ENCODE results near the gene PRKN.

The PRKN gene

GRCh38 chr6:161540532-161540931 lies 1187.0 kb downstream of the PRKN start:
- H3K4me3 ChIP-seq (IDR thresholded peaks at IDR 0.05; ENCODE audit: insufficient read depth, low read depth, low read length), result no peak overlapping the region
- H2AFZ ChIP-seq (ENCODE audit: low read depth), result no peak overlapping the region
- H3K36me3 ChIP-seq (ENCODE audit: insufficient read depth), result no peaks in the 10 kb centered on the region
- H4K20me1 ChIP-seq (ENCODE audit: insufficient read depth), result no peaks in the 10 kb centered on the region
- TF ChIP-seq CTCF (conservative IDR thresholded peaks at IDR 0.05; ENCODE audit: low read depth, low read length), result no peak
- no peak overlapping the region for H3K9ac ChIP-seq
- H3K4me2 ChIP-seq, result no peak overlapping the region
- H3K27ac ChIP-seq, result no peak overlapping the region
- H3K79me2 ChIP-seq (ENCODE audit: insufficient read depth, low read depth), result no peaks in the 10 kb centered on the region
- H3K27me3 ChIP-seq (ENCODE audit: insufficient read depth, low read depth), result no peaks in the 10 kb centered on the region
- H3K4me1 ChIP-seq (ENCODE audit: low read depth, poor library complexity, severe bottlenecking), result peaks cover 30% of the 10 kb centered on the region

GRCh38 chr6:161536224-161536630 lies 1191.3 kb downstream of the PRKN start:
- Histone ChIP-seq H3K4me2 (peak overlapping the region; percentile 29), H3K9ac (peak overlapping the region; percentile 35; the same call in 1 of the 2 replicates), H3K27me3 (ENCODE audit: insufficient read depth, low read depth) (no peaks in the 10 kb centered on the region), H3K4me1 (ENCODE audit: low read depth, poor library complexity, severe bottlenecking) (peaks cover 22% of the 10 kb centered on the region), H3K27ac (peak overlapping the region; percentile 75), H3K79me2 (ENCODE audit: insufficient read depth, low read depth) (no peaks in the 10 kb centered on the region), H3K4me3 (IDR thresholded peaks at IDR 0.05; ENCODE audit: insufficient read depth, low read depth, low read length) (no peak overlapping the region), H3K36me3 (ENCODE audit: insufficient read depth) (no peaks in the 10 kb centered on the region), H2AFZ (ENCODE audit: low read depth) (peak overlapping the region; percentile 44), H4K20me1 (ENCODE audit: insufficient read depth) (no peaks in the 10 kb centered on the region)
- no peak for TF ChIP-seq CTCF (conservative IDR thresholded peaks at IDR 0.05; ENCODE audit: low read depth, low read length)

GRCh38 chr6:161534264-161534873 lies 1193.2 kb downstream of the PRKN start:
- Histone ChIP-seq H3K27ac (no peak overlapping the region), H3K79me2 (ENCODE audit: insufficient read depth, low read depth) (no peaks in the 10 kb centered on the region), H2AFZ (ENCODE audit: low read depth) (no peak overlapping the region), H4K20me1 (ENCODE audit: insufficient read depth) (no peaks in the 10 kb centered on the region), H3K4me1 (ENCODE audit: low read depth, poor library complexity, severe bottlenecking) (peaks cover 18% of the 10 kb centered on the region), H3K9ac (no peak overlapping the region), H3K4me2 (no peak overlapping the region), H3K36me3 (ENCODE audit: insufficient read depth) (no peaks in the 10 kb centered on the region), H3K4me3 (IDR thresholded peaks at IDR 0.05; ENCODE audit: insufficient read depth, low read depth, low read length) (no peak overlapping the region), H3K27me3 (ENCODE audit: insufficient read depth, low read depth) (no peaks in the 10 kb centered on the region)
- no peak for TF ChIP-seq CTCF (conservative IDR thresholded peaks at IDR 0.05; ENCODE audit: low read depth, low read length)

GRCh38 chr6:161533266-161533665 lies 1194.3 kb downstream of the PRKN start:
- no peak overlapping the region for H3K4me2 ChIP-seq

More at GRCh38 chr6:161533266-161533665, 1194.3 kb downstream of the PRKN start:
- Histone ChIP-seq H3K4me3 (IDR thresholded peaks at IDR 0.05; ENCODE audit: insufficient read depth, low read depth, low read length) (no peak overlapping the region), H3K4me1 (ENCODE audit: low read depth, poor library complexity, severe bottlenecking) (peaks cover 18% of the 10 kb centered on the region), H4K20me1 (ENCODE audit: insufficient read depth) (no peaks in the 10 kb centered on the region), H2AFZ (ENCODE audit: low read depth) (no peak overlapping the region), H3K27me3 (ENCODE audit: insufficient read depth, low read depth) (no peaks in the 10 kb centered on the region), H3K36me3 (ENCODE audit: insufficient read depth) (no peaks in the 10 kb centered on the region), H3K79me2 (ENCODE audit: insufficient read depth, low read depth) (no peaks in the 10 kb centered on the region), H3K27ac (no peak overlapping the region), H3K9ac (no peak overlapping the region)
- no peak for TF ChIP-seq CTCF (conservative IDR thresholded peaks at IDR 0.05; ENCODE audit: low read depth, low read length)
